GM21447 (cell line): ENCODE data around the gene ZNF507.
"Not testable (repeated sequence)": the region's sequence is repeated elsewhere in the genome, so short reads cannot be mapped to it uniquely, and the experiment has no call there.

Experiments
- ATAC-seq: cut with Tn5 transposase; IDR thresholded peaks from one replicate; pipeline ENCODE4 v1.9.1; 2021; ENCODE audit not compliant: unreplicated experiment

The ZNF507 gene

DNA sequence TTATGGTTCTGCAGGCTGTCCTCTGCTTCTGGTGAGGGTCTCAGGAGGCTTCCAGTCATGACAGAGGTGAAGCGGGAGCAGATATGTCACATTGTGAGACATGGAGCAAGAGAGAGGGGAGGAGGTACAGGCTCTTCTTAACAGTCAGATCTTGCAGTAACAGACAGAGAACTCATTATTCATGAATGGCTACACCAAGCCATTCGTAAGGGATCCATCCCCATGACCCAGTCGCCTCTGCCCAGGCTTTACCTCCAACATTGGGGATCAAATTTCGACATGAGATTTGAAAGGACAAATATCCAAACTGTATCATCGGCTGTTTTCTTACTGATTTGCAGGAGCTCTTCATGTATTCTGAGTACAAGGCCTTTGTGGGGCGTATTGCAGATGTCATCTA, 21.7 kb downstream of the ZNF507 start:
- no peak for ATAC-seq

DNA sequence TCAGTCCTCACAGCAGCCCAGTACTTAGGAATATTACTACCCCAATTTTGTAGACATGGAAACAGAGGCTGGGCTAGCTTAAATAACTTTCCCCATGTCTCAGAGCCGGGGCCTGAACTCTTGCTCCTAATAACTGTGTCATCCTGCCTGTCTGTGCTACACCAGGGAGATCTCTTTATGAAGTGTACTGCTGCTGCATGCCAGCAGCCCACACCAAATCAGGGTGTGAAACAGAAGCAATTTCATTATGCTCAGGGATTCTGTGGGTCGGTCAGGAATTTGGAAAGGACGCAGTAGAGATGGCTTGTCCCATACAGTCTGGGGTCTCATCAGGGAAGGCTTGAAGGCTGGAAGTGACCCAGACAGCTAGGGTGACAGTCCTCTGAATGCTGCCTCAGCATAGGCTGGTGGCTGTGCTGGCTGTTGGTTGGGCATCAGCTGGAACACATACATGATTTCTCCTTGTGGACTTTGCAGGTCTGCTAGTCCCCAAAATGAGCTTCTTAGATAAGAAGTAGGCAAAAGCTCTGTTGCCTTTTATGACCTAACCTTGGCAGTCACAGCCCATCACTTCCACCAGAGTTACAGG, 22.6 kb downstream of the ZNF507 start:
- ATAC-seq = no peak

DNA sequence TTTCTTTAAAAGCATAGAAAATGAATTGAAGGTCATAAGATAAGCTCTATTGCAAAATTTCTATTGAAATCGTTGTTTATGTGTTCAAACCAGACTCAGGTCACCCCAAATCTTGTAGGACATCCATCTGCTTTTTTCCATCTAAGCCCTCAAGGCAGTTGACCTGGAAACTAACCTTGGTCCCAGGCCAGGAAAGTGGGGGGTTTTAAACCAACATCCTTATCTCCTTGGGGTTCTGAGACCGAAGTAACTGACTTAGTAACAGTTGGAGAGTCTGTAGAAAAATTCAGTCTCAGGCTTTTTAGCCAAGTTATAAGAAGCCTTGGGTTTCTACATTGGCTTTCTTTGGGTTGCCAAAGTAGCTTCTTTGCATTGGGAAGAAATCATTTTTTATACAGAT, 23.4 kb downstream of the ZNF507 start:
- ATAC-seq = no peak

- no peak for ATAC-seq
Observed at GRCh38 chr19:32372726-32373517, 27.5 kb downstream of the ZNF507 start.

GRCh38 chr19:32373585-32374295, 28.3 kb downstream of the ZNF507 start:
- no peak for ATAC-seq

DNA sequence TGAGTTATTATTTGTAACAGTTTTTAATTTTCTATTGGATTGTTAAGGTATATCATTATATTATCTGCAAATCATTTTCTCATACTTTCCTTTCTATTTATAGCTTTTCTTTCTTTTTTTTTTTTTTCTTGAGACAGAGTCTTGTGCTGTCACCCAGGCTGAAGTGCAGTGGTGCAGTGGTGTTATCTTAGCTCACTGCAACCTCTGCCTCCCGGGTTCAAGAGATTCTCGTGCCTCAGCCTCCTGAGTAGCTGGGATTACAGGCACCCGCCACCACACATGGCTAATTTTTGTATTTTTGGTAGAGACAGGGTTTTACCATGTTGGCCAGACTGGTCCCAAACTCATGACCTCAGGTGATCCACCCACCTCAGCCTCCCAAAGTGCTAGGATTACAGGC, 29.0 kb downstream of the ZNF507 start:
- ATAC-seq = not testable (repeated sequence)

DNA sequence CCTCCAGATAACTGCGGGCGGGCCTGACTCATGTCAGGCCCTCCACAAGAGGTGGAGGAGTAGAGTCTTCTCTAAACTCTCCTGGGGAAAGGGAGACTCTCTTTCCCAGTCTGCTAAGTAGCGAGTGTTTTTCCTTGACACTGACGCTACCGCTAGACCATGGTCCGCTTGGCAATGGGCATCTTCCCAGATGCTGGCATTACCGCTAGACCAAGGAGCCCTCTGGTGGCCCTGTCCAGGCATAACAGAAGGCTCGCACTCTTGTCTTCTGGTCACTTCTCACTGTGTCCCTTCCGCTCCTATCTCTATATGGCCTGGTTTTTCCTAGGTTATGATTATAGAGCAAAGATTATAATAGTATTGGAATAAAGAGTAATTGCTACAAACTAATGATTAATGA, 31.7 kb downstream of the ZNF507 start:
- ATAC-seq = not testable (repeated sequence)

- ATAC-seq = no peak
Observed at GRCh38 chr19:32380269-32380668, 34.9 kb downstream of the ZNF507 start.

GRCh38 chr19:32387701-32388392, 42.4 kb downstream of the ZNF507 start:
- no peak for ATAC-seq

GRCh38 chr19:32388393-32388855, 43.0 kb downstream of the ZNF507 start:
- ATAC-seq = no peak

DNA sequence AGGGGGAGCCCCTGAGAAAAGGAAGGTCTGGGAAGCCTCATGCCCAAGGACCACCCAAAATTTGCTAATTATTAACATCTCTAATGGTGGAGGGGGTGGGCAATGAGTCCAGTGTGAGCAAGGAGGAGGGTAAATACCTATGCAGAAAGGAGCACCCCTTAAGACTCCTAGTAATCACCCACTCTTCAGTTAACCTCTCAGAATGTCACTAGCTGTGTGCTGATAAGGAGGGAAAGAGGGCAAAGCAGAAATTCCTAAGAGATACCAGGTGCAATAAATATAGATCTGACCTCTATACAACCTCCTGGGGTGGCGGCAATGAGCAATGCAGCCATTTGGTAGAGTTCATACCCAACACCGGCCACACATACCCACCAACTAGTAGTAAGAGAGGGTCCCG, 47.5 kb downstream of the ZNF507 start:
- no peak for ATAC-seq

GRCh38 chr19:32396046-32396652, 50.7 kb downstream of the ZNF507 start:
- no peak for ATAC-seq

DNA sequence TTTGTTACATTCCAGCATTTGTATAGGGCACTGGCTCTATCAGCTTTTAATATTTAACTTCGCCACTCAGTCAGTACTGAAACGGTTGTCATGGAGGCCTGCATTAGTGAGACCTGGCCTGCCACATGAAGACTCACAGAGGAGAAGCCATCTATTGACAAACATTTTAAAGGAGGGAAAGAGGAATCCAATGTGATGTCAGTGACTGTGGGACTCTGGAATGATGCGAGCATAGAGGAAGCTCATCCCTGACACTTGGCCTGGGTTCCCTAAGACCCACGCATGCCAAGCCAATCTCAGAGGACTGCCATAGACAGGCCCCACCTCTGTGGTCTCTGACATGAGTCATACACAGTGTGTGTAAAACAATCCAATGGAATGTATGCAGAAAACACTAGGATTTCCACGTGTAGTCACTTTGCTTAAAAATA, 52.3 kb downstream of the ZNF507 start:
- no peak for ATAC-seq

GRCh38 chr19:32401992-32402391, 56.6 kb downstream of the ZNF507 start:
- no peak for ATAC-seq

GRCh38 chr19:32403291-32403995, 58.0 kb downstream of the ZNF507 start:
- ATAC-seq = no peak

GRCh38 chr19:32404213-32404932, 59.0 kb downstream of the ZNF507 start:
- no peak for ATAC-seq

- peak; percentile 24 for ATAC-seq
Observed at GRCh38 chr19:32404933-32405430, 59.6 kb downstream of the ZNF507 start.

DNA sequence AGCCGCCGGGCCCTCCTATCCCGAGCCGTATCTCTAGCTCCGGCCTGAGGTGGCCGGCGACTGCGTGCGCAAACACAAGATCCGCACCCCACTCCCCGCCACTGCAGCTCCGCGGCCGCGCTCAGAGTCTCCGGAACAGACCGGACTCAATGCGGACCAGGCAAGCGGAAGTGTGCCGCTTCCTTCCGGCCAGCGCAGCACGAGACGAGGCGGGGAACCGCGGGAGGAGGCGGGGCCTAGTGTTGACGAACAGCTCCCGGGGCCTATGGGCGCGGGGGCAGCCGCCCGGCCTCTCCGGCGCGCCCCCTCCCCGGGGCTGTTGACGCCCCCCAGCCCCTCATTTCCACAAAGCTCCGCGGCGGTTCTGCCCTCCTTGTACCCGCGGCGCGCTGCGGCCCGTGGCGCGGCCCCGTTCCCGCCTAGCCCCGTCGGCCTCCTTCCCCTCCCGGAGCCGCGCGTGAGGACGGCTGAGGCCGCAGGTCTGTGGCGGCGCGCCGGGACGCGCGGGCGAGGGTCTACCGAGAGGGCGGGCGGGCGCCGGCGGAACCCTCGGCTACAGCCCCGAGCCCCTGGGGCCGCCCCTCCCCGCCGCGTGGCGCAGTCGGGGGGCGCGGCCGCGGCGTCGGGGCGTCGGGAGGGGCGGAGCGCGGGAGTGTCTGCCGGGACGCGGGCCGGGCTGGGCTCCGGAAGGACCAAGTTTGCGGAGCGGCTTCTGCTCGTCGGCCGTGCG, 60.2 kb downstream of the ZNF507 start, which contains the start of gene DPY19L3:
Gene DPY19L3, plus strand, starts transcription at position 340 of the 730 bp plus-strand sequence. CDS start 2,484 bp downstream, outside the sequence.
- ATAC-seq = peak; percentile 96
